Non-pigmented ciliary epithelial cell (primary cell): ENCODE results near the gene DACT3.

Source experiments
- DNase-seq: peaks from one replicate; pipeline ENCODE4 v3.0.0-alpha.2; 2010; ENCODE audit warnings: low read depth

DACT3 gene

DNA sequence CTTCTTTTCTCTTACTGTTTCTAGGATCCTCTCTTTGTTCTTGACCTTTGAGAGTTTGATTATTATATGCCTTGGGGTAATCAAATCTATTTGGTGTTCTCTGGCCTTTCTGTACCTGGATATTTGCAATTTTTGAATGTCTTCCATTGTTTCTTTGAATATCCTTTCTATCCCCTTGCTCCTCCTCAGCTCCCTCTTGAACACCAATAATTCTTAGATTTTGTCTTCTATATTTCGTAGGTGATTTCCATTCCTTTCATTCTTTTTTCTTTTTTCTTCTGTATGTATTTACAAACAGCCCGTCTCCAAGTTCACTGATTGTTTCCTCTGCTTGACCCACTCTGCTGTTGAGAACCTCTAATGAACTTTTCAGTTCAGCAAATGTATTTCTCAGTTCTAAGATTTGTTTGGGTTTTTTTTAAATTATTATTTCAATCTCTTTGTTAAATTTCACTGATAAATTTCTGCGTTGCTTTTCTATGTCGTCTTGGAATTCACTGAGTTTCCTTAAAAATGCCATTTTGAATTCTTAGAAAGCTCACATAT lies 62.5 kb downstream of the DACT3 start:
- DNase-seq = no peak
